ENCODE results near the gene AVEN.
"Not testable (repeated sequence)": the region's sequence is repeated elsewhere in the genome, so short reads cannot be mapped to it uniquely, and the experiment has no call there.

Gene AVEN

DNA sequence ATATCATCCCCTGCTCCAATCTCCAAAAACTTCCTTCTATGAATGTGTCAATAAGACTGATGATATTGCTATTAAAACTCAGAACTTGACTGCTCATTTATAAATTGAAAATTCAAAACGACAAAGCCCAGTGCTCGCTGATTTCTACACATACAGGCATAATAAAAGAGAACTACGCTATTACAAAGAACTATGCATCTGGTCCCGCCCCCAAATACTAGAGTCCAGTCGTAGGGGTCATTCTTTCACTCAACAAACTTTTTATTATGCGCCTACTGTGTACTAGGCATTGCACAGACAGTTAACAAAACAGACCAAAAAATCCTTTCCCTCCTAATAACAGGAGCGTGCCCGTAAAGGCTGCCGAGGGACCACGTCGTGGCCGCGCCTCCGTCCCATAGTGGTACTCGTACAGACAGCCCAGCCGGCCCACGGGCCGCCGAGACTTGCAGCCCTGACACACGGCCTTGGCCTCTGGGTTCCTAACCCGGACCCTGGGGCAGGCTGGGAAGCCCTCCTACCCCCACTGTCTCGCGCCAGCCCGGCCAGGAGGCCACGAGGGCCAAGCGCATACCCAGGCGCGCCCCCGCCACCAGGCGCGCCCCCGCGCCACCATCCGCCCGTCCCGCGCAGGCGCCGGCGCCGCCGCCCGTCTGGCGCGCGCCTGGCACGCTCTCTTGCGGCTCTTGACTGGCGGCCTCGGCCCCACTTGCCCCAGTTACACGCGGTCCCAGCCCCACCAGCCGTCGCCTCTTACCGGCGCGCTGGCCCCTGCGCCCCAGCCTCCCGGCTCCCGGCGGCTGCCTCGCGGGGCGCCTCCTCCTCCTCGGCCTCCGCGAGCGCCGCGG is 757 bp downstream of the AVEN start:
- peak; percentile 51 for DNase-seq

DNA sequence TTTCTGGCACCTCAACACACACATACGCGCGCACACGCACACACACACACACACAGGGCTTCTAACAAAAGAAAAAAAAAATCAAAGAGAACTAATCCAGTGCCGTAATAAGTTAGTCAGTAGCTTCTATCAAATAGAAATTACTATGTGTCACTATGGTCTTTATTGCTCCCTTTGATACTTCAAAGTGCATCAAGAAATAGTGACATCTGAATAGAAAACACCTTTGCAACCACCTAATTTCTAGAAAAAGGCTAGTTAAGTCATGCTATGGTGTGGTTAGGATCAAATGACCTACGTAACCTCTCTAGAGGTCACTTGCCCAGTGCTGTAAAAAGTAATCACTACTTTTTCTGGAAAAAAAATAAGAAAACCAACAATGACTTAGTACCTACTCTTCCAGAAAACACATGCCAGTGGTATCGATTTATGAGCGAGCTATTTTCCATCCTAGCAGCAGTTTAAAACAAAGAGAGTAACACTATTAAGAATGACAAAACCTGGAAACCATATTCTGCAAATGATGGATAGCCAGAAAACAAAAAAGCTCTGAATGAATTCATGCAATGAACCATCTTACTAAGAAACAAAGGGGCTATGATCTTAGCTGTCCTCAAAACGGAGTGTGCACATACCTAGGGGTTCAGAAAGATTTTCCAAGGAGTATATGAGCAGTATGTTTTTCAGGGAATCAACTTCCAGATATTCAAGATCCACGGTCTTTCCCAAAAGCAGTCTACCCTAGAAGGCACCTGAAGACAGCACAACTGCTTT is 6.8 kb downstream of the AVEN start:
- DNase-seq, result no peak

DNA sequence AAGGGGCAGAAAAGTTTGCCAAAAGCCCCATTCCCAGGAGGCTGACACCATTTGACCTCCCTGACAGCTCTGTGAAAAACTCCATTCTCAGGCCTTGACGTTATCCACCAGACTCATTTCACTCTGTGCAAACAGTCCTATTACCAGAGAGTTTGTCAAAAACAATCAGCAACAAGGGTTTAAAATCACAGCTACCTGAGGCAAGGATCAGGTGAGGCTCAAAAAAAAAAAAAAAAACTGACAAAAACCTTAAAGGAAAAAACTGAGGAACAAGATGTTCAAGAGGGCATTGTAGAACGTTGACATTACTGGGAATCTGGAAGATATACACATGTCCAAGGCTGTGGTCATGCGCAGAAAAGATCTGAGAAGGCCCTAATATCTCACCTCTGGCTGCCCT is 11.4 kb downstream of the AVEN start:
- no peak for DNase-seq

DNA sequence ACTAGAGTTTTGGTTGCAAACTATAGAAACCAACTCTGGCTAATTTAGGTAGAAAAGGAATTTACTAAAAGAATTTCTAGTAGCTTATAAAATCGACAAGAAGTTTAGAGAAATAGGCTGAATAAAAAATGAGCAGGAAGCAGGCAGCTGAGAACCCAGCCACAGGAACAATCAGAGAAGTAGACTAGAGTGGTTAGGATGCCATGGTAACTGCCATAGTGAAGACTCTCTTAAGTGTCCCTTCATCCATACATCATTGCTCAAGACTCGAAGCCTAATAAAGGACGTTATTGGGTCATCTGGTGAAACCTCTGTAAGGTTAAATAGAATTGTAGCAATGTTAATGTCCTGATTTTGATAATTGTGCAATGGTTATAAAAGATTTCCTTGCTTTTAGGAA is 13.8 kb downstream of the AVEN start:
- DNase-seq, result no peak

DNA sequence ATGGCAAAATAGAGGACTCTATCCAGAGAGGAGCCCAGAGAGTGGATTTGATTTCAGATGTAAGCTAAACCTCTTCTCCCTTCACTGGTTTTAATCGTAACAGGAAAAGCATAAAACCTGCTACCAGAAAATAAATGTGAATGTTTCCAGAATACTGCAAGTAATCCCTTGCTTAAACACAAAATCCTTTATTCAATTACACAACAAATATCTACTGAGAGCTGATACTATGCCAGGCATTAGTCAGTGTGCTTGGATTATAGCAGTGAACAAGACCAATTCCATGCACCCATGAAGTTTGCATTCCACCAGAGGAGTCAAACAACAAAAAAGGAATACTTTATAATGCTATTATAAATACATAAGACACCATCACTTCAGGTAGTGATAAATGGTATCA is 15.1 kb downstream of the AVEN start:
- DNase-seq, result no peak

DNA sequence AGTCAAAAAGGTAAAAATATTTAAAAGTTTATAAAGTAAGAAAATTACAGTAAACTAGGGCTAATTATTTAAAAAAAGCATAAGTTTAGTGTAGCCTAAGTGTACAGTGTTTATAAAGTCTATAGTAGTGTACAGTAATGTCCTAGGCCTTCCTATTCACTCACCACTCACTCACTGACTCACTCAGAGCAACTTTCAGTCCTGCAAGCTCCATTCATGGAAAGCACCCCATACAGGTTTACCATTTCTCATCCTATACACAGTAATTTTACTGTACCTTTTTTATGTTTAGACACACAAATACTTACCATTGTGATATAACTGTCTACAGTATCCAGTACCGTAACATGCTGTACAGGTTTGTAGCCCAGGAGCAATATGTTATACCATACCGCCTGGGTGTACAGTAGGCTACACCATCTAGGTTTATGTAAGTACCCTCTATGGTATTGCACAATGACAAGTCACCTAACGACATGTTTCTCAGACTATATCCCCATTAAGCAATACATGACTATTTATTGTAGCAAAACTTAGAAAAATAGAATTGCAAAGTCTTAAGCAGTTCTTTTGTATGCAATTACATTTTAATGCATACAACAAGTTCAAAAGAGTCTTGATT is 19.5 kb downstream of the AVEN start:
- no peak for DNase-seq

DNA sequence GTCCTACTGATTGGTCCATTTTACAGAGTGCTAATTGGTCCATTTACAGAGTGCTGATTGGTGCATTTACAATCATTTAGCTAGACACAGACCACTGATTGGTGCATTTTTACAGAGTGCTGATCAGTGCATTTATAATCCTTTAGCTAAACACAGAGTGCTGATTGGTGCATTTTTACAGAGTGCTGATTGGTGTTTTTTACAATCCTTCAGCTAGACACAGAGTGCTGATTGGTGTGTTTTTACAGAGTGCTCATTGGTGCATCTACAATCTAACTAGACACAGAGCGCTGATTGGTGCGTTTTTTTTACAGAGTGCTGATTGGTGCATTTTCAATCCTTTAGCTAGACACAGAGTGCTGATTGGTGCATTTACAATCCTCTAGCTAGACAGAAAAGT is 20.3 kb downstream of the AVEN start:
- DNase-seq, result not testable (repeated sequence)

DNA sequence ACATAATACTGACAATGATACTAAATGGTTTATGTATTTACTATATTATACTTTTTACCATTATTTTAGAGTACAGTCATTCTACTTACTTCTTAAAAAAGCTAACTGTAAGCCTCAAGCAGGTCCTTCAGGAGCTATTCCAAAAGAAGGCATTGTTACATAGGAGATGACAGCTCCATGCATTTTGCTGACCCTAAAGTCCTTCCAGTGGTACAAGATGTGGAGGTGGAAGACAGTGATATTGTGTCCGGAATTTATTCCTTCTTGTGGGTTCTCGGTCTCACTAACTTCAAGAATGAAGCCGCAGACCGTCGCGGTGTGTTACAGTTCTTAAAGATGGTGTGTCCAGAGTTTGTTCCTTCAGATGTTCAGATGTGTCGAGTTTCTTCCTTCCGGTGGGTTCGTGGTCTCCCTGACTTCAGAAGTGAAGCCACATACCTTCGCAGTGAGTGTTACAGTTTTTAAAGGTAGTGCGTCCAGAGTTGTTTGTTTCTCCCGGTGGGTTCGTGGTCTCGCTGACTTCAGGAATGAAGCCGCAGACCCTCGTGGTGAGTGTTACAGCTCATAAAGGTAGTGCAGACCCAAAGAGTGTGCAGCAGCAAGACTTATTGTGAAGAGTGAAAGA is 20.9 kb downstream of the AVEN start:
- no peak for DNase-seq

DNA sequence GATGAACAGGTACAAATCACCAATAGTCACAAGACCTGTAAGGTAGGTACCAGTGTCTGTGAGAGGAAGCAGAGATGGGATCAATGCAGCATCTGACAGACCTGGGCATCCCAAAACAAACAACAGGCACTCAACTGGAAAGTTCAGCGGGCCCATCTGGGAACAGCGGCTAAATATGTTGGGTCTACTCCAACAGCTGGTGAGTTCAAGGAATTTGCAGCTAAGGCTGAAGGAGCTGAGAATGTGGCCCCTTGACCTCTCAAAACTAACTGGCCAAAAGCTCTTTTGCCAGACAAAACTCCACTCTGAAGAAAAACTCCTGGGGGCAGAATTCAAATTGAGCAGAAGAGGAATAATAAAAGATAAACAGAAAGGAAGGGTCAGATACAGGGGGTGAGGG is 24.4 kb downstream of the AVEN start:
- DNase-seq, result no peak

DNA sequence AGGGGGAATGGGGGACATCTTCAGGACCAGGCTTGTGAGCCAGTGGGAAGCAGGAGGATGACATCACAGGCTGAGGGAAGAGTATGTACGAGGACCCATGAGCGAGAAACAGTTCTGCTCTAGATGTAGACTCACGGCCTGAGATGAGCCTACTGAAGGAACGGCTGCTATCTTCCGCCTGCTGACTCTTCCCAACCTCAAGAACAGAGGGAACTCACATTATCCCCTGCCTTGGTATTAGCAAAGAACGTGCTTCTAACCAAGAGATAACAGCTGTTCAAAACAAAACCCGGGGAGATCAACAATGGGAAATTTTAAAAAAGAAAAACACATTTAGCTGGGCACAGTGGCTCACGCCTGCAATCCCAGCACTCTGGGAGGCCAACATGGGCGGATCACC is 25.3 kb downstream of the AVEN start:
- no peak for DNase-seq

DNA sequence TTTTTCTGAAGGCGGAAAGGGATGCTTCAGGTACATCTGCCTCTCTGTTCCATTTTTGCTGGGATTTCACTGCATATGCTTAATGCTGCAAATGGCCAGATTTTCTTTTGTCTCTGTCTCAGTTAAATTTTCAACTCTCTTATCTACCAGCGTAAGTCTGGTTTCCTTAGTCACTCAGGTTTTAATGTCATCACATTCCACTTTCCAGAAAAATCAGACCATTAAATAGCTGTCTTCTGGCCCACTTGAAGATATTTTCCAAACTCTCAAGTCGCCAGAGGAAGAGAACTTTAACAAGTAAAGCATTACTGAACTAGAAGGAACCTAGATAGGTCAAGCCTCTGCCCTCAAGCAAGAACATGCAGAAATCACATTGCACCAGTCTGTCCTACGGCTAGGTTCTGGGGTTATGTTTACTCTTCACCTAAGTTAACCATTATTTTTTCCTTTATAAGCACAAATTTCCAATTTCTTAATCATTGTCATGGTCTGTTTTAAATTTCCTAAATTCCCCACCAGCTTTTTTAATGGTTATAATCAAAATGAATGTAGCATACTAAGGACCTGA is 26.5 kb downstream of the AVEN start:
- DNase-seq, result no peak

DNA sequence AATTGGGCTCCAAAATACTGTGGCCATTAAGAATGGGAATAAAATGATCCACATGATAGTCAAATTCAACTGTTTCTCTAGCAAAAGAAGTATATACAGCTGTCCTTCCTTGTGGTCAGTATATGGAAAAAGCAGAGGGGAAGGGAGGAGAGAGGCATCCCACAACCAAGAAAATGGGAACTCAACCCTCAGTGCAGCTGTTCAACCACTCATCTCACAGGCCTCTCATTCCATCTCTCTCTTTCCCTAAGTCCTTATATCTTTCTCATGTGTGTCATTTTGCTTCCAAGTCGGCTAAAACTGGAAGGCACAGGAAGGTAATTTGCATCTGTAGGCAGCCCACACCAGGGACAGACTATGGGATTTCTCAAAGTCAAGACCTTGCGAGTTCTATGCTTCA is 27.5 kb downstream of the AVEN start:
- DNase-seq, result no peak

DNA sequence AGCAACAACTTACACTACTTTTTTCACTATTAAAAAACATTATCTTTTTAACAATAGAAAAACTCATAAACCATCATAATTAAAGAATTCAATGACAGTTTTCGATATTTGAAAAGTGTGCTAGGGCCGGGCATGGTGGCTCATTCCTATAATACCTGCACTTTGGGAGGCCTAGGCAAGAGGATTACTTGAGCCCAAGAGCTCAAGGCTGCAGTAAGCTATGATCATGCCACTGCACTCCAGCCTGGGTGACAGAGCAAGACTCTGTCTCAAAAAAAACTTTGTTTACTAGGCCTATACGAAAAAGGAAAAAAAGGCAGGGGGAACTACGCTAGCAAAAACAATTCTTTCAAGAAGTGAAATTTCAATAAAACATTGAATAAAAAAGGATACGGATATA is 28.1 kb downstream of the AVEN start:
- no peak for DNase-seq

DNA sequence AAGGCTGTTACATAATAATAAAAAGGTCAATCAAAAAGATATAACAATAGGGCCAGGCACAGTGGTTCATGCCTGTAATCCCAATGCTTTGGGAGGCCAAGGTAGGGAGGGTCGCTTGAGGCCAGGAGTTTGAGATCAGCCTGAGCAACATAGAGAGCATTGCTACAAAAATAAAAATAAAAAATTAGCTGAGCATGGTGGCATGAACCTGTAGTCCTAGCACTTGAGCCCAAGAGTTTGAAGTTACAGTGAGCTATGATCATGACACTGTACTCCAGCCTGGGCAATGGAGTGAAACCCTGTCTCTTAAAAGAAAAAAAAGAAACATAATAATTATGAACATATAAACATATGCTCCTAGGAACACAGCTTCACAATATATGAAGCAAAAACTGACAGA is 29.3 kb downstream of the AVEN start:
- no peak for DNase-seq

DNA sequence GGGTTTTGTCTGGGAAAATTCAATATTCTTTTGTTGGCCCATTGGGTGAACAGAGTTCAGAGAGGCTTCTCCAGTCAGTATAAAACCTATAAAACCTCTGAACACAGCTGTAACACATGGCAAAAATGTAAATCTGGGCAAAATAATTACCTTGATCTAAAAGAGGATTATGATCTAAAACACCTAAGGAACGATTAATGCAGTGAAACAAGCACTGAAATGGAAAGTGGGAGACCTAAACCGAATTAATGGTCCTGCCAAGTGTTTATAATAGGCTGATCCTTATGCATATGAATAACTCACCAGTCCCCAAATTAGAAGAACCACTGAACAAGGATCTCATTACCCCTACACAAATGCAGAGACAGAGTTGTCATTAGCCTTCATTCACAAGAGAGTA is 32.6 kb downstream of the AVEN start:
- no peak for DNase-seq

DNA sequence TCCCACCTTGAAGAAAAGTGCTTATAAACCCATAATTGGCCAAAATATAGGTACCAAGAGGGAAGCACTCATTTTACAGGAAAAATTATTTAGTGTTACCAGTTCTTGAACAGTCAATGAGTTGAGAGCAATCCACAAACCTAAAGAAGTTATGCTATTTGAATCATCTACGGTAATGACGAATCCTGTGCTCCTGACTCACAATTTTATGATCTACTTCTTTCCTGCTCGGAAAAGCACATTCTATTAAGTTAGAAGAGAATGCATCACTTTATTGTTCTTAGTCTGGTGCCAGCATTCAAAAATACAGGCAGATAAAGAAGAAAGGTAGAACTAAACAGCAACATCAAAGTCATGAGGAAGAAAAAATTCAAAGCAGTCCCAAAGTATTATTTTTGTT is 37.5 kb downstream of the AVEN start:
- no peak for DNase-seq

DNA sequence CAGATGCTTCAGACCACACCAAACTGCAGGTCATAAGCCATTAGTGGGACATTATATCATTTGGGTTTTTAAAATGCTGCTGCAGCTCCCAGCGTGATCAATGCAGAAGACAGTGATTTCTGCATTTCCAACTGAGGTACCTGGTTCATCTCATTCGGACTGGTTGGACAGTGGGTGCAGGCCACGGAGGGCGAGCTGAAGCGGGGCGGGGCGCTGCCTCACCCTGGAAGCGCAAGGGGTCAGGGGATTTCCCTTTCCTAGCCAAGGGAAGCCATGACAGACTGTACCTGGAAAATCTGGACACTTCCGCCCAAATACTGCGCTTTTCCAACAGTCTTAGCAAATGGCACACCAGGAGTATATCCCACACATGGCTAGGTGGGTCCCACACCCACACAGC is 43.3 kb downstream of the AVEN start:
- not testable (repeated sequence) for DNase-seq

DNA sequence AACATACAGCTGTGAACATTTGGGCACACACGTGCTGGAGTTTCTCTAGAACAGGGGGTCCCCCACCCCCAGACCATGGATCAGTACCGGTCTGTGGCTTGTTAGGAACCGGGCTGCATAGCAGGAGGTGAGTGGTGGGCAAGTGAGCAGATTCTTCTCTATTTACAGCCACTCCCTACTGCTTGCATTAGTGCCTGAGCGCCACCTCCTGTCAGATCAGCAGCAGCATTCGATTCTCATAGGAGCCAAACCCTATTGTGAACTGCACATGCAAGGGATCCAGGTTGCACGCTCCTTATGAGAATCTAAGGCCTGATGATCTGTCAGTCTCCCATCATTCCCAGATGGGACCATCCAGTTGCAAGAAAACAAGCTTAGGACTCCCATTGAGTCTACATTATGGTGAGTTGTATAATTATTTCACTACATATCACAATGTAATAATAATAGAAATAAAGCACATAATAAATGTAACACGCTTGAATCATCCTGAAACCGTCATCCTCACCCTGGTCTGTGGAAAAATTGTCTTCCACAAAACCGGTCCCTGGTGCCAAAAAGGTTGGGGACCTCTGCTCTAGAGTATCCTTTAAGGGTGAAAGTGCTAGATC is 44.9 kb downstream of the AVEN start:
- DNase-seq, result peak; percentile 18

DNA sequence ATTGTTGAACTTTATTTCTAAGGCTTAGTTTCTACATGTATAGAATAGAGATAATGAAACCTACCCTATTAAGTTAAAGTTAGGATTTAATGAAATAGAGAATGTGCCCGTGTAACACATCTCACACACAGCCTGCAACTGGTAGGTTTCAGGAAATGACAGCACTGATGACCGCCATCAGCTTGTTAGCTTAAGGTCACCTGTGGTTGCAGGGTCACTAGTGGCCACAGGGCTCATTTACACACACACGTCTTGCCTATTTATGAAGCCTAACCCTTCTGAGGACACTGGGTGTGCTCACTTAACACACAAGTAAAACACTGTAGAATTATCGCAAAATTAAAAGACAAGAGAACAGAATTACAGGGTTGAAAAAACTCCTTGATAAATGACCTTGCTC is 50.6 kb downstream of the AVEN start:
- no peak for DNase-seq

DNA sequence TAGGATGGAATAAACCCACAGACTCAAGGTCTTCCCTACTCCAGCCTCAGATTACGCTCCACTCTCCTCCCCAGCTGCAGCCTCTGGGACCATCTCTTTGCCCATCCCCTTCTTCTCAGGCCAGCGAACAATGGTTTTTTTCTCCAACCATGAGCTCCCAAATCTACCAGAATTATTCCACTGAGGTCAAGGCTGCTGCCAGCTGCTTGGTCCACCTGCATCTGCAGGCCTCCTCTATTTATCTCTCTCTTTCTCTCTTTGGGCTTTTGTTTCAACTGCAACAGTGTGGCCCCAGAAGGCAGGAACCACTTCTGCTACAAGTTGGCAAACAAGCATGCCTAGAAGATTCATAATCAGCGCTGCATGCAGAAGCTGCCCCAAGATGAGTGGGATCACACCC is 51.6 kb downstream of the AVEN start:
- no peak for DNase-seq

DNA sequence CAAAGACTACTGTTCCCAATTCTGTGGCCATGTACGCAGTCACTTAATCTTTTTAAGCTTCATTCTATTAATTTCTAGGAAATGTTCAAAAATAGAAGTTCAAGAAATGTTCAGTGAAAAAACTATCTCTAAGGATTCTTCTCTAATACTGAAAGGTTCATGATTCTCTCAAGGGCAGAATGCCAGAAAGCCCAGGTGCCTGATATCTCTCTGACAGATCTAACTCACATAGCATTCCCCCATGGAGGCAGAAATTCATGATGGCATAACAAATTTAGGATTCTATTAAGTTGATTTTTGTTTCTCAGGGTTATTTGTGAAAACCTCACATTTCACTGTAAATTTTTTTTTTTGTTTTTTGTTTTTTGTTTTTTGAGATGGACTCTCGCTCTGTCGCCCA is 53.3 kb downstream of the AVEN start:
- no peak for DNase-seq

DNA sequence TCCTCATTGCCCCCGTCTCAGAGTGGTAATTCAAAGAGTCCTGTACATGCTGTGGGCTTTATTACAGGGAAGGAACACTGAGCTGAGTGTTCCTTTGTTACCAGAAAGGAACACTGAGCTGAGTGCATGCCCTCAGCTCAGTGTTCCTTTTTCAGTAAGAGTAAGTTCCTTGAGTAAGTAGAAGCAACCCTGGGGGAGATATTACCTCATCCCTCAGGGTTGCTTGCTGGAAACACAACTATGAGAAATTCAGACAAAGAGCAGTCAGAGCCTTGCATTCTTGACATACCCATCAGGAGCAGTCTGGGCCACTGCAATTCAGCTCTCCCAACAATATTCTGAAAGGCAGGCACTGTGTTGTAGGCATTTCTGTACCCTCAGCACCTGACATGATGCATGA is 53.7 kb downstream of the AVEN start:
- DNase-seq, result no peak

DNA sequence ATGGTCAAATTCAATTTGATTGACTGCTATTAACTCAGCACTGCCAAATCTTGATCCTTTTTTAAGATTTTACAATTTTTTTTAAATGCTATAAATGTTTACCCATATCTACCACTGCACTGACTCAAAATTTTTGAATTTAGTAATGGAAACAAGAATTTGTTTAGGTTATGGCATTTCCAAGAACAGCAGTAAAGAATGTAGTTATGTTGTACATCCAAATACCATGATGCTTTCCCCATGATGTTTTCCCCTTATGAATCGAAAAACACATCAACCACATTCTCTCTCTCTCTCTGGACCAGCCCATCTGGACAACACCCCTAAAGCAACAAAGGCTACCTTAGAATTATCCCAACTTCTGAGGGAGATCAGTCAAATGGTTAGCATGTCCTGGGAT is 56.5 kb downstream of the AVEN start:
- no peak for DNase-seq
